ENCODE results near the gene FGD1. TPM values are rescaled to one million over a fixed set of nuclear protein-coding genes. Genes with fewer than 3 reads are reported as not detected.

Gene FGD1
- total and polyA plus RNA-seq, 2 experiments from 2014 or later = 11.8 to 24.9 TPM

- Mint-ChIP-seq H3K4me3 (peak overlapping the region; percentile 43), H3K4me1 (peaks cover 9% of the 10 kb centered on the region; the same call in 2 of the 3 replicates), H3K9me3 (peaks cover 3% of the 10 kb centered on the region; the same call in 1 of the 3 replicates), H3K27ac (peak overlapping the region; percentile 35; the same call in 1 of the 2 replicates), H3K27me3 (ENCODE audit: insufficient read depth, low read depth, poor library complexity) (no peaks in the 10 kb centered on the region), H3K36me3 (ENCODE audit: low read depth) (no peaks in the 10 kb centered on the region)
- H3K79me2 ChIP-seq (replicated peaks; ENCODE audit: insufficient read depth) = no peaks in the 10 kb centered on the region
- DNase-seq (ENCODE audit: low spot score) (peak; percentile 69), ATAC-seq (peak; percentile 93)
- H3K4me1 ChIP-seq (ENCODE audit: insufficient read depth) = no peaks in the 10 kb centered on the region
- no peaks in the 10 kb centered on the region for H3K36me3 ChIP-seq (ENCODE audit: insufficient read depth)
- no peaks in the 10 kb centered on the region for H3K27me3 ChIP-seq (ENCODE audit: insufficient read depth)
- H3K9me2 ChIP-seq (ENCODE audit: insufficient read depth) = no peaks in the 10 kb centered on the region
- H3F3A ChIP-seq (replicated peaks; ENCODE audit: low read depth) = no peaks in the 10 kb centered on the region
- TF ChIP-seq, protein P1, sequence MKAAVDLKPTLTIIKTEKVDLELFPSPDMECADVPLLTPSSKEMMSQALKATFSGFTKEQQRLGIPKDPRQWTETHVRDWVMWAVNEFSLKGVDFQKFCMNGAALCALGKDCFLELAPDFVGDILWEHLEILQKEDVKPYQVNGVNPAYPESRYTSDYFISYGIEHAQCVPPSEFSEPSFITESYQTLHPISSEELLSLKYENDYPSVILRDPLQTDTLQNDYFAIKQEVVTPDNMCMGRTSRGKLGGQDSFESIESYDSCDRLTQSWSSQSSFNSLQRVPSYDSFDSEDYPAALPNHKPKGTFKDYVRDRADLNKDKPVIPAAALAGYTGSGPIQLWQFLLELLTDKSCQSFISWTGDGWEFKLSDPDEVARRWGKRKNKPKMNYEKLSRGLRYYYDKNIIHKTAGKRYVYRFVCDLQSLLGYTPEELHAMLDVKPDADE (IDR thresholded peaks at IDR 0.05) = 0 out of 2 replicates have a peak, but pooled peaks have one; percentile 10
- TF ChIP-seq POLR2AphosphoS5 (IDR thresholded peaks at IDR 0.05; ENCODE audit: low read depth) = no peak
- peak overlapping the region; percentile 63 for H3K4me2 ChIP-seq
- peak overlapping the region; percentile 83 for H3K27ac ChIP-seq (ENCODE audit: low read depth)
- H2AFZ ChIP-seq = no peak overlapping the region
- H4K20me1 ChIP-seq (replicated peaks; ENCODE audit: insufficient read depth) = no peaks in the 10 kb centered on the region
- peak overlapping the region; percentile 39 for H3K4me3 ChIP-seq
Observed at GRCh38 chrX:54415534-54416350, 80.3 kb downstream of the FGD1 start.

- H3K27me3 ChIP-seq (ENCODE audit: insufficient read depth) = no peaks in the 10 kb centered on the region
- no peaks in the 10 kb centered on the region for H3K4me1 ChIP-seq (ENCODE audit: insufficient read depth)
- no peak overlapping the region for H3K4me3 ChIP-seq
- H3F3A ChIP-seq (replicated peaks; ENCODE audit: low read depth) = no peaks in the 10 kb centered on the region
- no peak for ATAC-seq
- no peaks in the 10 kb centered on the region for H4K20me1 ChIP-seq (replicated peaks; ENCODE audit: insufficient read depth)
- no peak overlapping the region for H3K27ac Mint-ChIP-seq
- no peaks in the 10 kb centered on the region for H3K36me3 ChIP-seq (ENCODE audit: insufficient read depth)
- H3K27ac ChIP-seq (ENCODE audit: low read depth) = no peak overlapping the region
- peaks cover 9% of the 10 kb centered on the region; the same call in 2 of the 3 replicates for H3K4me1 Mint-ChIP-seq
- H3K36me3 Mint-ChIP-seq (ENCODE audit: low read depth) = no peaks in the 10 kb centered on the region
- no peak for DNase-seq (ENCODE audit: low spot score)
- H3K4me3 Mint-ChIP-seq = no peak overlapping the region
- H2AFZ ChIP-seq = no peak overlapping the region
- peaks cover 3% of the 10 kb centered on the region; the same call in 1 of the 3 replicates for H3K9me3 Mint-ChIP-seq
- no peaks in the 10 kb centered on the region for H3K9me2 ChIP-seq (ENCODE audit: insufficient read depth)
- H3K27me3 Mint-ChIP-seq (ENCODE audit: insufficient read depth, low read depth, poor library complexity) = no peaks in the 10 kb centered on the region
- H3K79me2 ChIP-seq (replicated peaks; ENCODE audit: insufficient read depth) = no peaks in the 10 kb centered on the region
- H3K4me2 ChIP-seq = no peak overlapping the region
- TF ChIP-seq STAT1 (IDR thresholded peaks at IDR 0.05; ENCODE audit: unreplicated experiment) (no peak), CTCF (conservative IDR thresholded peaks at IDR 0.05; ENCODE audit: low read depth in 2 of 2) (no peak), EZH2phosphoT487 (IDR thresholded peaks at IDR 0.05; ENCODE audit: unreplicated experiment) (no peak), REST (IDR thresholded peaks at IDR 0.05; ENCODE audit: unreplicated experiment) (no peak), JUNB (IDR thresholded peaks at IDR 0.05; ENCODE audit: unreplicated experiment) (no peak), NANOG (IDR thresholded peaks at IDR 0.05; ENCODE audit: borderline replicate concordance) (no peak), ZNF331 (CRISPR knock-in tag; IDR thresholded peaks at IDR 0.05; ENCODE audit: low read depth) (no peak), CREB1 (CRISPR knock-in tag; IDR thresholded peaks at IDR 0.05; ENCODE audit: low read depth) (no peak), ZNF114 (CRISPR knock-in tag; IDR thresholded peaks at IDR 0.05) (no peak), EZH2 (IDR thresholded peaks at IDR 0.05; ENCODE audit: low read depth, unreplicated experiment) (no peak)
- TF ChIP-seq, protein P1 (IDR thresholded peaks at IDR 0.05) = no peak
Observed at GRCh38 chrX:54413753-54414152, 82.3 kb downstream of the FGD1 start.

Data from GM23338 (cell line).